Activated naive CD4-positive, alpha-beta T cell treated with anti-CD3 and anti-CD28 coated beads, Interleukin-2, amount 50 U/mL, for 24 hours (primary cell): ENCODE results near the gene PYDC1.
"Not testable (repeated sequence)": the region's sequence is repeated elsewhere in the genome, so short reads cannot be mapped to it uniquely, and the experiment has no call there.

Source experiments
- H3K27ac Mint-ChIP-seq: one replicate; pipeline ENCODE4 v1.8.0; 2021; ENCODE audit warnings: mild to moderate bottlenecking, mixed read lengths
- H3K27me3 Mint-ChIP-seq: one replicate; pipeline ENCODE4 v1.8.0; 2021; ENCODE audit warnings: mixed read lengths
- H3K36me3 Mint-ChIP-seq: one replicate; pipeline ENCODE4 v1.8.0; 2021; ENCODE audit warnings: mixed read lengths
- H3K4me1 Mint-ChIP-seq: one replicate; pipeline ENCODE4 v1.8.0; 2021; ENCODE audit warnings: mixed read lengths
- H3K4me3 Mint-ChIP-seq: one replicate; pipeline ENCODE4 v1.8.0; 2021; ENCODE audit warnings: mild to moderate bottlenecking, mixed read lengths
- H3K9me3 Mint-ChIP-seq: one replicate; pipeline ENCODE4 v1.8.0; 2021; ENCODE audit warnings: mixed read lengths

PYDC1 gene

DNA sequence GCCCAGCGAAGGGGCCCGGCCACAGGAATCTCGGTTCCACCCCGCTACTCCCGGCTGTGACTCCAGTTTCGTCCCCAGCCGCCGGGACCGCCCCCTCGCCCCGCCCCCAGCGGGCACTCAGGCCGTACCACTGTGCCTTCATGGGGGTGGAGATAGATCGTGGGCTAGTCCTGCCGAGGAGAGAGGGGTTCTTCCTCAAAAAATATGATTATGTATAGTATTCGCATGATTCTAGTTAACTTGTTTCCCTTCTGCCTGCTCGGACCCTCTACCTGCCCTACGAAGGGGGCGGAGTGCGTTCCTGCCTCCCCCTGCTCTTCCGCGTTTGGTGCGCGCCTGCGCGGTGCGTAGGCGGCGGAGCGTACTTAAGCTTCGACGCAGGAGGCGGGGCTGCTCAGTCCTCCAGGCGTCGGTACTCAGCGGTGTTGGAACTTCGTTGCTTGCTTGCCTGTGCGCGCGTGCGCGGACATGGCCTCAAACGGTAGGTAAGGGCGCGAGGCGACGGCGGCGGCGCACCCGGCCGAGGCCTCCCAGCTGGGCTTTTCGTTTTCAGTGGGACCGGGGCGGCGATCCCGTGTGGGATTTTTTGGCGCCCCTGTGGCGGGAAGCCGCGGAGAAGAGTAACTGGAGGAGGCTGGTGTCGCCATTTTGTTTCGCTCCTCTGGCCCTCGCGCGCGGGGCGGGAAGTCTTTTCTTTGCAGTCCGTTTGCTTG, 37.0 kb downstream of the PYDC1 start, which contains the start of gene FUS:
TSS of gene FUS (plus strand) at position 393 of the 713 bp plus-strand sequence. CDS start at position 469, 76 bp downstream.
- H3K9me3 Mint-ChIP-seq = no peaks in the 10 kb centered on the region
- peaks cover 31% of the 10 kb centered on the region for H3K36me3 Mint-ChIP-seq
- H3K27me3 Mint-ChIP-seq = no peaks in the 10 kb centered on the region
- H3K4me1 Mint-ChIP-seq = peaks cover 48% of the 10 kb centered on the region
- peak within 1 kb of the TSS; percentile 100 for H3K27ac Mint-ChIP-seq
- peak within 1 kb of the TSS; percentile 99 for H3K4me3 Mint-ChIP-seq

DNA sequence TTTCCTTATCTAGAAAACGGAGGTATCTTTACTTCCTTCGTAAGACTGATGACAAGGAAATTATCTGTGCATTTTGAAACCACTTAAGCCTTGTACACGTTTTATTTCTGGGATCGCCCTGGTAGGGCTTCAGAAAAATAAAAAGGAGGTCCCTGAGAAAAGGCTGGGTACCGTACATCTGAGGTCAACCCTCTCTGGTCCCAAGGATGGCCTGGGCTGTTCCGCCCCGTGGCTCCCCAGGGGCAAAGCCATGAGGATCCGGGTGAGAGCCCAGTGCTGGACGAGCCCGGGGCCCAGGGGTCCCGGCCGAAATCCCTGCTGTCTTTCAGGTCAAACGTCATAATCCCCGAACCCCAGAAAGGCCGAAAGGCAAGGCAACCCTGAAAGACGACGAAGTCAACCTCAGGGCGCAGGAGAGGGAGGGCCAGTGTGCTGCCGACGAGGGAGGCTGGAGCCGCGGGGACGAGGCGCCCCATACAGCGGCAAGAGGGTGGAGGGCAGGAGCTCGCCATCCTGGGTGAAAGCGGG, 37.7 kb downstream of the PYDC1 start:
- Mint-ChIP-seq H3K4me1 (peaks cover 42% of the 10 kb centered on the region), H3K27me3 (no peaks in the 10 kb centered on the region), H3K9me3 (no peaks in the 10 kb centered on the region), H3K4me3 (peak overlapping the region; percentile 99), H3K36me3 (peaks cover 28% of the 10 kb centered on the region), H3K27ac (peak overlapping the region; percentile 93)

DNA sequence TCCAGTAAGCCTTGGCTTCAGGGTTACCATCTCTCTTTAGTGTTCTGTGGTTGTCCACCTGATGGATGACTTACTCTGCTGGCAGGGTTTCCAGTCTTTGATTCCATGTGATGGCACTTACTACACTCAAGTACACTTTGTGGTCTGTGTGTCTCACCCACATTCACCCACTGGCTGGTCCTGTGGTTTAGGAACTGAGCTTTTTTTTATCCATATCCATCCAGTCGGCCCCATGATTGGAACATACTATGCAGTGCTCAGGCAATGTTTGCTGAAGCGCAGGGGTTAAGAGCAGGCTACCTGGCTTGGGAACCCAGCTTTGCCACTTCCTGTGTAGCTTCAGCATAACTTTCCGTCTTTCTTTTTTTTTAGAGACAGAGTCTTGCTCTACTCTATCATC, 39.8 kb downstream of the PYDC1 start:
- H3K4me3 Mint-ChIP-seq = peak overlapping the region; percentile 47
- peak overlapping the region; percentile 8 for H3K27ac Mint-ChIP-seq
- H3K36me3 Mint-ChIP-seq = peaks cover 11% of the 10 kb centered on the region
- H3K9me3 Mint-ChIP-seq = no peaks in the 10 kb centered on the region
- H3K4me1 Mint-ChIP-seq = peaks cover 21% of the 10 kb centered on the region
- H3K27me3 Mint-ChIP-seq = no peaks in the 10 kb centered on the region

DNA sequence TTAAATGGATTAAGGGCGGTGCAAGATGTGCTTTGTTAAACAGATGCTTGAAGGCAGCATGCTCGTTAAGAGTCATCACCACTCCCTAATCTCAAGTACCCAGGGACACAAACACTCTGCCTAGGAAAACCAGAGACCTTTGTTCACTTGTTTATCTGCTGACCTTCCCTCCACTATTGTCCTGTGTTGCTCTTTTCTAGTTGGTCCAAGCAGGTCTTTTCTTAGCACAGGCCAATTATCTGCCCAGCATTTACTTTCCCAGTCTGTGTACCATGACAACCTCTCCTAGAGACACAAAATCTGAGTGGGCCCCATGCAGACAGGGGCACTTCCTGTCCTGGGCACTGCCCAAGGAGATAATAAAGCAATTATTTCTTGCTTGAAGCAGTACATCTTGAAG, 46.9 kb downstream of the PYDC1 start:
- H3K9me3 Mint-ChIP-seq, H3K4me1 Mint-ChIP-seq, H3K4me3 Mint-ChIP-seq, H3K36me3 Mint-ChIP-seq, H3K27me3 Mint-ChIP-seq: not testable (repeated sequence)
- peak overlapping the region; percentile 9 for H3K27ac Mint-ChIP-seq

DNA sequence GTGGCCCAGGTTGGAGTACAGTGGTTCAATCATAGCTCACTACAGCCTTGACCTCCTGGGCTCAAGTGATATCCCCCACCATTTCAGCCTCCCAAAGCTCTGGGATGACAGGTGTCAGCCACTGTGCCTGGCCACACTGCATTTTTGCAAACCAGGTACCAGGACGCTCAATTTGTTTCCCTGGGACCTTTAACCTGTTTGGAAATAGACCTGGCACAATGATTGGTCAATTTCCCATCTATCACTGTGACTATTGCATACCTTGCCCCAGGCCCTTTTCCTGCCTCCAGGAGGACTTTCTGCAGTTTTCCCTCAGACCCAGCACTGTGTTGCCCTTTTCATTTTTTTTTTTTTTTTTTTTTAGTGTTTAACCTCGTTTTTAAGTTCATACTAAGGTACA, 48.1 kb downstream of the PYDC1 start:
- H3K4me1 Mint-ChIP-seq = no peaks in the 10 kb centered on the region
- no peak overlapping the region for H3K4me3 Mint-ChIP-seq
- H3K36me3 Mint-ChIP-seq = no peaks in the 10 kb centered on the region
- no peaks in the 10 kb centered on the region for H3K9me3 Mint-ChIP-seq
- H3K27me3 Mint-ChIP-seq = no peaks in the 10 kb centered on the region
- no peak overlapping the region for H3K27ac Mint-ChIP-seq

DNA sequence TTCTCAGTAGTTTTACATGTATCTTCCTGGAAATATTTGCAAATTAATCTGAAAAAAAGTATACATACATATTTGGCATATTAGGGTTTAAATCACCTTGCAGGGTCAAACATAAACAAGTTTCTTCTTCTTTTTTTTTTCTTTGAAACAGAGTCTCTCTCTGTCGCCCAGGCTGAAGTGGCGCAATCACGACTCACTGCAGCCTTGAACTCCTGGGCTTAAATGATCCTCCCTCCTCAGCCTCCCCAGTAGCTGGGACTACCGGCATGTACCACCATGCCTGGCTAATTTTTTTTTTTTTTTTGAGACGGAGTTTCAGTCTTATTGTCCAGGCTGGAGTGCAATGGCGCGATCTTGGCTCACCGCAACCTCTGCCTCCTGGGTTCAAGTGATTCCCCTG, 49.6 kb downstream of the PYDC1 start:
- Mint-ChIP-seq H3K4me3 (no peak overlapping the region), H3K36me3 (no peaks in the 10 kb centered on the region), H3K27me3 (no peaks in the 10 kb centered on the region), H3K9me3 (no peaks in the 10 kb centered on the region), H3K27ac (no peak overlapping the region), H3K4me1 (no peaks in the 10 kb centered on the region)
